H9 (cell line): Measurements from ENCODE around the gene SRRT. TPM values are rescaled to one million over a fixed set of nuclear protein-coding genes. Genes with fewer than 3 reads are reported as not detected.

ENCODE experiments used
- DNase-seq: peaks from one replicate; pipeline ENCODE4 v3.0.0-alpha.2; 2017
- H2AFZ ChIP-seq: one replicate; pipeline ENCODE4 v1.6.1; 2013; ENCODE audit warnings: mild to moderate bottlenecking, low read length, control low read depth, moderate library complexity
- H2AK5ac ChIP-seq: 2 replicates; pipeline ENCODE4 v1.6.1; 2013; ENCODE audit warnings: low read length, control low read depth, mixed read lengths; ENCODE audit not compliant: insufficient read length
- H2BK120ac ChIP-seq: one replicate; pipeline ENCODE4 v1.6.1; 2013; ENCODE audit warnings: low read depth, mild to moderate bottlenecking, low read length, control low read depth, inconsistent platforms; ENCODE audit not compliant: poor library complexity, severe bottlenecking
- H2BK12ac ChIP-seq: 2 replicates; pipeline ENCODE4 v1.6.1; 2013; ENCODE audit warnings: low read length, control low read depth, mixed read lengths, low read depth; ENCODE audit not compliant: insufficient read length
- H2BK15ac ChIP-seq: 2 replicates; pipeline ENCODE4 v1.6.1; 2013; ENCODE audit warnings: low read depth, low read length, control low read depth
- H2BK20ac ChIP-seq: one replicate; pipeline ENCODE4 v1.6.1; 2013; ENCODE audit warnings: low read depth, mild to moderate bottlenecking, low read length, control low read depth, inconsistent platforms; ENCODE audit not compliant: poor library complexity, severe bottlenecking
- H2BK5ac ChIP-seq: 2 replicates; pipeline ENCODE4 v1.6.1; 2013; ENCODE audit warnings: low read length, control low read depth, mixed read lengths; ENCODE audit not compliant: insufficient read length
- H3K14ac ChIP-seq: 2 replicates; pipeline ENCODE4 v1.6.1; 2013; ENCODE audit warnings: low read length, control low read depth; ENCODE audit not compliant: insufficient read depth
- H3K18ac ChIP-seq: 2 replicates; pipeline ENCODE4 v1.6.1; 2013; ENCODE audit warnings: low read depth, mild to moderate bottlenecking, mixed read lengths, low read length, control low read depth; ENCODE audit not compliant: insufficient read length
- H3K23ac ChIP-seq: 2 replicates; pipeline ENCODE4 v1.6.1; 2013; ENCODE audit warnings: low read length, control low read depth, mixed read lengths, low read depth; ENCODE audit not compliant: insufficient read length
- H3K23me2 ChIP-seq: 2 replicates; pipeline ENCODE4 v1.6.1; 2013; ENCODE audit warnings: low read depth, mild to moderate bottlenecking, mixed read lengths, low read length, control low read depth; ENCODE audit not compliant: insufficient read length, poor library complexity, severe bottlenecking
- H3K27ac ChIP-seq: 2 replicates; pipeline ENCODE4 v1.5.1; 2013; ENCODE audit warnings: low read length, control low read depth, mixed read lengths, low read depth; ENCODE audit not compliant: insufficient read length
- H3K27me3 ChIP-seq: 2 replicates; pipeline ENCODE4 v1.6.1; 2013; ENCODE audit warnings: low read length, control low read depth, inconsistent platforms; ENCODE audit not compliant: insufficient read depth
- H3K4ac ChIP-seq: 2 replicates; pipeline ENCODE4 v1.6.1; 2013; ENCODE audit warnings: low read depth, mild to moderate bottlenecking, control low read depth, inconsistent platforms, low read length, moderate library complexity
- H3K4me1 ChIP-seq: 2 replicates; pipeline ENCODE4 v1.6.1; 2013; ENCODE audit warnings: low read length, control low read depth, inconsistent platforms; ENCODE audit not compliant: insufficient read depth
- H3K4me2 ChIP-seq: 2 replicates; pipeline ENCODE4 v1.6.1; 2013; ENCODE audit warnings: low read length, control low read depth, mixed read lengths; ENCODE audit not compliant: insufficient read length, insufficient read depth
- H3K56ac ChIP-seq: 2 replicates; pipeline ENCODE4 v1.6.1; 2013; ENCODE audit warnings: low read depth, mild to moderate bottlenecking, mixed read lengths, low read length, control low read depth; ENCODE audit not compliant: insufficient read length
- H3K79me1 ChIP-seq: 2 replicates; pipeline ENCODE4 v1.6.1; 2013; ENCODE audit warnings: low read depth, mild to moderate bottlenecking, moderate library complexity, low read length, control low read depth, inconsistent platforms; ENCODE audit not compliant: insufficient read depth, poor library complexity, severe bottlenecking
- H3K79me2 ChIP-seq: 2 replicates; pipeline ENCODE4 v1.6.1; 2013; ENCODE audit warnings: low read length, control low read depth, inconsistent platforms; ENCODE audit not compliant: insufficient read depth
- H3K9ac ChIP-seq: 2 replicates; pipeline ENCODE4 v1.6.1; 2013; ENCODE audit warnings: low read length, control low read depth, mixed read lengths; ENCODE audit not compliant: insufficient read length; ENCODE audit errors: extremely low read depth
- H3K9me3 ChIP-seq: one replicate; pipeline ENCODE4 v1.6.1; 2013; ENCODE audit warnings: low read depth, low read length, inconsistent platforms; ENCODE audit not compliant: control insufficient read depth
- H3T11ph ChIP-seq: one replicate; pipeline ENCODE4 v1.6.1; 2013; ENCODE audit warnings: mild to moderate bottlenecking, low read length, control low read depth, inconsistent platforms
- H4K20me1 ChIP-seq: one replicate; pipeline ENCODE4 v1.6.1; 2013; ENCODE audit not compliant: control insufficient read depth, insufficient read length, insufficient read depth
- H4K5ac ChIP-seq: 2 replicates; pipeline ENCODE4 v1.6.1; 2013; ENCODE audit warnings: low read depth, mild to moderate bottlenecking, mixed read lengths, low read length, control low read depth; ENCODE audit not compliant: insufficient read length
- H4K8ac ChIP-seq: replicated peaks from 2 replicates; pipeline ENCODE4 v1.6.1; 2013; ENCODE audit warnings: low read length, control low read depth, mixed read lengths, low read depth; ENCODE audit not compliant: insufficient read length
- H4K91ac ChIP-seq: 2 replicates; pipeline ENCODE4 v1.6.1; 2013; ENCODE audit warnings: low read depth, mild to moderate bottlenecking, moderate library complexity, mixed read lengths, low read length, control low read depth; ENCODE audit not compliant: insufficient read length
- H3K27ac Mint-ChIP-seq, 3 experiments: 2 replicates in 2 of 3; 3 replicates in 1 of 3; pipeline ENCODE4 v1.8.0; 2020 to 2021; ENCODE audit warnings: mixed read lengths in 3 of 3, mild to moderate bottlenecking in 1 of 3, moderate library complexity in 1 of 3
- H3K27me3 Mint-ChIP-seq: 2 replicates; pipeline ENCODE4 v1.8.0; 2021; ENCODE audit warnings: low read depth, mild to moderate bottlenecking, moderate library complexity, mixed read lengths
- H3K36me3 Mint-ChIP-seq, 3 experiments: 2 replicates in 2 of 3; 3 replicates in 1 of 3; pipeline ENCODE4 v1.8.0; 2020 to 2021; ENCODE audit warnings: low read depth in 3 of 3, mixed read lengths in 3 of 3; ENCODE audit not compliant: insufficient read depth in 1 of 3
- H3K4me1 Mint-ChIP-seq, 2 experiments: 2 replicates each; pipeline ENCODE4 v1.8.0; 2020; ENCODE audit warnings: mixed read lengths in 2 of 2
- H3K4me3 Mint-ChIP-seq, 2 experiments: 2 replicates in 1 of 2; 3 replicates in 1 of 2; pipeline ENCODE4 v1.8.0; 2020 to 2021; ENCODE audit warnings: mild to moderate bottlenecking in 2 of 2, mixed read lengths in 2 of 2, moderate library complexity in 1 of 2
- H3K9me3 Mint-ChIP-seq, 2 experiments: 2 replicates in 1 of 2; 3 replicates in 1 of 2; pipeline ENCODE4 v1.8.0; 2020; ENCODE audit warnings: mild to moderate bottlenecking in 2 of 2, mixed read lengths in 2 of 2, moderate library complexity in 1 of 2
- CTCF ChIP-seq: fragments of 200-600 bp; sonication (generic); conservative IDR thresholded peaks from 3 replicates; pipeline ENCODE4 v1.8.0; 2021; ENCODE audit warnings: antibody characterized with exemption, mild to moderate bottlenecking
- WGBS: extraction: QIAGEN DNeasy Blood & Tissue Kit; methylation state at CpG from one replicate; pipeline ENCODE4 v1.1.7; 2013; ENCODE audit warnings: missing lambda C conversion rate, low lambda C conversion rate, mixed read lengths; ENCODE audit not compliant: insufficient read length; ENCODE audit errors: extremely low coverage; 5-methylcytosine and 5-hydroxymethylcytosine counted together
- total RNA-seq: library from RNA; stranded (reverse); gene quantifications from 2 replicates; pipeline ENCODE4 v1.2.1, GENCODE V29; 2021

The SRRT gene
- total RNA-seq, 1 experiment from 2014 or later: 373 TPM

- Histone ChIP-seq H3K9me3 (no peaks in the 10 kb centered on the region), H4K8ac (no peak overlapping the region), H3K14ac (no peak overlapping the region), H2BK15ac (no peak overlapping the region), H4K5ac (no peak overlapping the region), H3K56ac (no peak overlapping the region), H2AK5ac (no peak overlapping the region), H2AFZ (no peak overlapping the region), H3K23ac (no peak overlapping the region), H3T11ph (no peak overlapping the region), H3K4me1 (no peaks in the 10 kb centered on the region; the same call in 1 of the 2 replicates), H2BK5ac (no peak overlapping the region), H2BK120ac (no peak overlapping the region), H3K79me1 (no peaks in the 10 kb centered on the region), H3K27me3 (peaks cover 7% of the 10 kb centered on the region), H3K27ac (no peak overlapping the region), H4K20me1 (no peaks in the 10 kb centered on the region), H3K9ac (no peak overlapping the region), H4K91ac (no peak overlapping the region), H3K18ac (no peak overlapping the region), H3K4me2 (no peak overlapping the region), H3K4ac (no peak overlapping the region), H2BK12ac (no peak overlapping the region), H3K23me2 (peaks cover 9% of the 10 kb centered on the region), H2BK20ac (no peak overlapping the region), H3K79me2 (no peaks in the 10 kb centered on the region)
- Mint-ChIP-seq H3K27ac (no peak overlapping the region), H3K4me1 (peaks cover 9 to 11% of the 10 kb centered on the region in 2 experiments), H3K27me3 (peaks cover 23% of the 10 kb centered on the region), H3K9me3 (no peaks in the 10 kb centered on the region; a peak in 2 of 5 replicates), H3K4me3 (no peak overlapping the region), H3K36me3 (no peaks in the 10 kb centered on the region)
- no CpG with 5 or more reads among the region's 5 CpGs for WGBS
- no peak for DNase-seq
- no peak for TF ChIP-seq CTCF
Observed at GRCh38 chr7:100899432-100899831, 24.5 kb downstream of the SRRT start.
